Trophoblast cell (in vitro differentiated cells and primary cell): ENCODE data around the gene SLC16A9.
"Not testable (repeated sequence)": the region's sequence is repeated elsewhere in the genome, so short reads cannot be mapped to it uniquely, and the experiment has no call there.

Experiments used
- DNase-seq, 2 donors: peaks; one replicate each; pipeline ENCODE4 v3.0.0-alpha.2; 2016
- H2AFZ ChIP-seq: 2 replicates; pipeline ENCODE4 v1.6.1; 2013; ENCODE audit warnings: low read length, moderate library complexity, mild to moderate bottlenecking; ENCODE audit not compliant: insufficient read depth, poor library complexity
- H2AK5ac ChIP-seq: 2 replicates; pipeline ENCODE4 v1.6.1; 2013; ENCODE audit warnings: mild to moderate bottlenecking, low read length
- H2BK120ac ChIP-seq: 2 replicates; pipeline ENCODE4 v1.6.1; 2013; ENCODE audit warnings: low read length, mild to moderate bottlenecking, moderate library complexity; ENCODE audit not compliant: insufficient read depth, poor library complexity
- H2BK12ac ChIP-seq: 2 replicates; pipeline ENCODE4 v1.6.1; 2013; ENCODE audit warnings: mild to moderate bottlenecking, low read length, moderate library complexity
- H2BK5ac ChIP-seq: 2 replicates; pipeline ENCODE4 v1.6.1; 2013; ENCODE audit warnings: low read length, low read depth, moderate library complexity, mild to moderate bottlenecking; ENCODE audit not compliant: poor library complexity
- H3K14ac ChIP-seq: 2 replicates; pipeline ENCODE4 v1.6.1; 2013; ENCODE audit warnings: mild to moderate bottlenecking, low read length
- H3K18ac ChIP-seq: 2 replicates; pipeline ENCODE4 v1.6.1; 2013; ENCODE audit warnings: mild to moderate bottlenecking, low read length
- H3K23ac ChIP-seq: 2 replicates; pipeline ENCODE4 v1.6.1; 2013; ENCODE audit warnings: low read length
- H3K27ac ChIP-seq: 2 replicates; pipeline ENCODE4 v1.5.1; 2013; ENCODE audit warnings: low read depth, mild to moderate bottlenecking, inconsistent platforms, low read length, moderate library complexity
- H3K27me3 ChIP-seq: 2 replicates; pipeline ENCODE4 v1.6.1; 2013; ENCODE audit warnings: inconsistent platforms, mild to moderate bottlenecking, low read length, moderate library complexity; ENCODE audit not compliant: insufficient read depth
- H3K36me3 ChIP-seq, 2 experiments: 1 replicate in 1 of 2; 2 replicates in 1 of 2; pipeline ENCODE4 v1.6.1; 2013; ENCODE audit warnings: low read length in 2 of 2, mild to moderate bottlenecking in 2 of 2, moderate library complexity in 1 of 2; ENCODE audit not compliant: insufficient read depth in 2 of 2, control insufficient read depth in 1 of 2
- H3K4ac ChIP-seq: 2 replicates; pipeline ENCODE4 v1.6.1; 2013; ENCODE audit warnings: low read depth, mild to moderate bottlenecking, low read length, moderate library complexity
- H3K4me1 ChIP-seq, 2 experiments: 1 replicate in 1 of 2; 2 replicates in 1 of 2; pipeline ENCODE4 v1.6.1; 2013; ENCODE audit warnings: low read length in 2 of 2, mild to moderate bottlenecking in 2 of 2, moderate library complexity in 1 of 2; ENCODE audit not compliant: insufficient read depth in 2 of 2, control insufficient read depth in 1 of 2
- H3K4me2 ChIP-seq: 2 replicates; pipeline ENCODE4 v1.6.1; 2013; ENCODE audit warnings: inconsistent platforms, mild to moderate bottlenecking, low read length, moderate library complexity
- H3K4me3 ChIP-seq: 2 replicates; pipeline ENCODE4 v1.5.1; 2013; ENCODE audit warnings: mild to moderate bottlenecking, low read depth, low read length, inconsistent platforms
- H3K79me1 ChIP-seq: one replicate; pipeline ENCODE4 v1.6.1; 2013; ENCODE audit warnings: low read length
- H3K79me2 ChIP-seq: 2 replicates; pipeline ENCODE4 v1.6.1; 2013; ENCODE audit warnings: low read length, mild to moderate bottlenecking; ENCODE audit not compliant: control insufficient read depth, insufficient read depth, poor library complexity
- H3K9ac ChIP-seq: 2 replicates; pipeline ENCODE4 v1.6.1; 2013; ENCODE audit warnings: mild to moderate bottlenecking, low read length
- H3K9me3 ChIP-seq: 2 replicates; pipeline ENCODE4 v1.6.1; 2013; ENCODE audit warnings: low read depth, mild to moderate bottlenecking, control low read depth, inconsistent platforms, low read length; ENCODE audit not compliant: insufficient read depth
- H4K12ac ChIP-seq: 2 replicates; pipeline ENCODE4 v1.6.1; 2013; ENCODE audit warnings: low read depth, mild to moderate bottlenecking, low read length, moderate library complexity
- H4K8ac ChIP-seq: 2 replicates; pipeline ENCODE4 v1.6.1; 2013; ENCODE audit warnings: low read depth, mild to moderate bottlenecking, low read length, moderate library complexity
- H4K91ac ChIP-seq: one replicate; pipeline ENCODE4 v1.6.1; 2013; ENCODE audit warnings: low read depth, mild to moderate bottlenecking, low read length, moderate library complexity
- WGBS: extraction: QIAGEN DNeasy Blood & Tissue Kit; methylation state at CpG from one replicate; pipeline ENCODE4 v1.1.7; 2013; ENCODE audit warnings: missing lambda C conversion rate; ENCODE audit not compliant: insufficient read length, insufficient coverage; ENCODE audit errors: extremely low coverage; 5-methylcytosine and 5-hydroxymethylcytosine counted together

Gene SLC16A9

DNA sequence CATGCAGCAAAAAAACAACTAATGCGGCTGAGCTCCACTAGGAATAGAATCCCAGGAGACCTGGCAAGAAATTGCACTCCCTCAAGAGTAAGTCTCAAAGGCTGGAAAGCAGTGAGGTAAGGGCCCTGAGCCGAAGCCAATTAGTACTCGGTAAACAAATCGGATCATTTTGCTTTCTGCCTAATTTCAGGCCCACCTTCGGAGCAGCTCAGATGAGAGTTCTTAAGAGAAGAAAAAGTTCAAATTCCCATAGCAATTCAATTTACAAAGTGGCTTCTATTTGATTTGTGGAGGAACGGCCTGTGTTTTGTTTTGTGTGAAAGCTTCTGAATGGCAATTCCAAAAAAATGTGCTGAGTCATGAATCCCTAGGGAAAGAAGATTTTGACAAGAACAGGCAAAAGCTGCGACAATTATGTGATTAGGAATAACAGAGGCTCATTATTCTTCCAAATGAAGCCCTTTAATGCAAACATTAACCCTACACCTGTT lies 60.9 kb downstream of the SLC16A9 start:
- H2AK5ac ChIP-seq: no peak overlapping the region
- no peak for DNase-seq
- no peak overlapping the region for H3K9ac ChIP-seq
- peak overlapping the region; percentile 71 for H3K27ac ChIP-seq
- peaks cover 3 to 8% of the 10 kb centered on the region in 2 experiments for H3K4me1 ChIP-seq
- H2AFZ ChIP-seq: no peak overlapping the region
- H2BK5ac ChIP-seq: peak overlapping the region; percentile 74
- no peak overlapping the region for H4K12ac ChIP-seq
- no peak overlapping the region for H3K4ac ChIP-seq
- no CpG with 5 or more reads among the region's 7 CpGs for WGBS
- no peak overlapping the region for H3K4me3 ChIP-seq
- H3K9me3 ChIP-seq: peaks cover 1% of the 10 kb centered on the region
- no peaks in the 10 kb centered on the region for H3K79me2 ChIP-seq
- H3K14ac ChIP-seq: no peak overlapping the region
- H3K18ac ChIP-seq: no peak overlapping the region
- no peaks in the 10 kb centered on the region for H3K27me3 ChIP-seq
- no peak overlapping the region for H4K8ac ChIP-seq
- no peak overlapping the region for H3K23ac ChIP-seq
- H3K4me2 ChIP-seq: peak overlapping the region; percentile 57
- H3K79me1 ChIP-seq: peaks cover 1% of the 10 kb centered on the region
- no peak overlapping the region for H4K91ac ChIP-seq
- H2BK120ac ChIP-seq: no peak overlapping the region
- H3K36me3 ChIP-seq: no peaks in the 10 kb centered on the region
- H2BK12ac ChIP-seq: no peak overlapping the region

DNA sequence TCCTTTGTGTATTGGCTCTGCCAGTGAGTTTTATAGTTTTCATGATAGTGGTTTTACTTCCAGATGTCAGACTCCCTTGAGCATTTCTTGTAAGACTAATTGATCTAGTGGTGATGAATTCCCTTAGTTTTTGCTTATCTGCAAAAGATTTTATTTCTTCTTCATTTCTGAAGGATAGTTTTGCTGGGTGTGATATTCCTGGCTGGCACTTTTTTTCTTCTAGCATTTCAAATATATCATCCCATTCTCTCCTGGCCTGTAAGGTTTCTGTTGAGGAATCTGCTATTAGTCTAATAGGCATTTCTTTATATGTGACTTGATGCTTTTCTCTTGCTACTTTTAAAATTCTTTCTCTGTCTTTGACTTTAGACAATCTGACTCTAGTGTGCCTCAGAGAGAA lies 64.8 kb downstream of the SLC16A9 start:
- Histone ChIP-seq H3K9me3 (peaks cover 1% of the 10 kb centered on the region), H3K79me1 (peaks cover 1% of the 10 kb centered on the region), H3K4me3 (no peak overlapping the region), H3K4me2 (no peak overlapping the region), H2AFZ (no peak overlapping the region), H3K27ac (no peak overlapping the region), H3K18ac (no peak overlapping the region), H4K91ac (no peak overlapping the region), H3K23ac (no peak overlapping the region), H3K4ac (no peak overlapping the region), H3K79me2 (no peaks in the 10 kb centered on the region), H2BK5ac (no peak overlapping the region), H3K27me3 (no peaks in the 10 kb centered on the region), H2BK120ac (no peak overlapping the region), H3K9ac (no peak overlapping the region), H2BK12ac (no peak overlapping the region), H3K4me1 (peaks cover 3 to 8% of the 10 kb centered on the region in 2 experiments), H2AK5ac (no peak overlapping the region), H4K12ac (no peak overlapping the region), H4K8ac (no peak overlapping the region), H3K14ac (no peak overlapping the region), H3K36me3 (no peaks in the 10 kb centered on the region)
- no peak for DNase-seq

DNA sequence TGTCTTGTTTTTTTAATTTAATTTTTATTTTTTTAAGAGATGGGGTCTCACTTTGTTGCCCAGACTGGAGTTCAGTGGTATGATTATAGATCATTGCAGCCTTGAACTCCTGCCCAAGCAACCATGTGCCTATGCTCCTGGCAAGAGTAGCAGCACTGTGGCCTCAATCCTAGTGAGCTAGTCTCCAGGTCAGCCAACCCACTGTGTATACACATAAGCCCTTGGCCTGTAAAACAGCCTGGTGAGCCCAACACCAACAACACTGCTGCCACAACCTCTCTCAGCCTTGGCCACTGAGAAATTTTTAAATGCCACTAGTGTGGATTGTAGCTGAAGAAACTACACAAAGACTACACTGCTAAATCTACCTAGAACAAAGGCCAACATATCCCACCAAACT lies 68.0 kb downstream of the SLC16A9 start:
- H2BK12ac ChIP-seq, H4K8ac ChIP-seq, H3K18ac ChIP-seq, H2BK5ac ChIP-seq, H3K14ac ChIP-seq, DNase-seq, H3K23ac ChIP-seq, H2AK5ac ChIP-seq, H3K4me2 ChIP-seq, H3K4me3 ChIP-seq, H4K12ac ChIP-seq, H3K79me2 ChIP-seq, H3K27me3 ChIP-seq, H3K4me1 ChIP-seq, H2AFZ ChIP-seq, H3K36me3 ChIP-seq, H4K91ac ChIP-seq, H3K9me3 ChIP-seq, H3K79me1 ChIP-seq, H3K27ac ChIP-seq, H3K9ac ChIP-seq, H3K4ac ChIP-seq, H2BK120ac ChIP-seq: not testable (repeated sequence)

DNA sequence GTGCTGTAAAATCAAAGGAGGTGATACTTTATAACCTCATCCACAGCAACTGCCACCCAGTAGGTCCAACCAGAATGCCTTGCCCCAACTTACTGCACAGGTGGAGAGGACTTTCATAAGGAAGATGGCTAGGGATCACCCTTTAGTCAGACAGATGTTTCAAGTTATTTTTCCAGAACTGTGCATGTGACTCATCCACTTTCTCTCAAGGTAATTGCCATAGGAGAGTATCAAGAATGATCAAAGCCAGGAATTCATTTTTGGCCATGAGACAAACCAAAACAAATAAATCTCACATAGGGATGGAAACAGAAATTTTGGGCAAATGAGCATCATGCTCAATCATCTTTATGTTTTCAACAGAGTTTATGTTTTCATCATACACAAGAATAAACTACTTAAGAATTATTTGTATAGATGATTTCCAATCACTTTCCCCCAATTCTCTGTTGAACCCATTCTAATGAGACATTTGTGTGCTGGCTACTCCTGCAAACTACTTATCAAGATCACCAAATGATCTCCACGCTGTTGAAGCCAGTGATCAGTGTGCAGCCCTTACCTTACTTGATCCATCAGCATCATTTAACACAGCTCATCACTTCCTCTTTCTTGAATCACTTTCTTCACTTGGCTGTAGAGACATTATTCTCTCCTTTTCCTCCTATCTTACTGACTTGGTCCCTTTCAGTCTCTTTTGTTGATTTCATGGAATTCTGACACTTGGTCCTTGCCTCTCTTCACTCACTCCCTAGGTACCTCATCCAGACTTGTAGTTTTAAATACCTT lies 74.0 kb downstream of the SLC16A9 start:
- no peak overlapping the region for H4K91ac ChIP-seq
- H3K9ac ChIP-seq: no peak overlapping the region
- H2BK120ac ChIP-seq: no peak overlapping the region
- no peak overlapping the region for H3K4me3 ChIP-seq
- H3K27ac ChIP-seq: no peak overlapping the region
- no peaks in the 10 kb centered on the region for H3K27me3 ChIP-seq
- no peak overlapping the region for H3K4ac ChIP-seq
- H2AFZ ChIP-seq: no peak overlapping the region
- no peak overlapping the region for H2AK5ac ChIP-seq
- H2BK12ac ChIP-seq: no peak overlapping the region
- H3K79me1 ChIP-seq: no peaks in the 10 kb centered on the region
- H3K14ac ChIP-seq: no peak overlapping the region
- no CpG with 5 or more reads among the region's 1 CpG for WGBS
- no peaks in the 10 kb centered on the region for H3K79me2 ChIP-seq
- no peaks in the 10 kb centered on the region for H3K4me1 ChIP-seq
- H4K12ac ChIP-seq: no peak overlapping the region
- no peak overlapping the region for H3K4me2 ChIP-seq
- H3K36me3 ChIP-seq: no peaks in the 10 kb centered on the region
- no peaks in the 10 kb centered on the region for H3K9me3 ChIP-seq
- no peak for DNase-seq
- H3K23ac ChIP-seq: no peak overlapping the region
- no peak overlapping the region for H4K8ac ChIP-seq
- H2BK5ac ChIP-seq: no peak overlapping the region
- no peak overlapping the region for H3K18ac ChIP-seq
